Adrenal gland (tissue), 12 donors: ENCODE data around the gene G0S2. TPM values are rescaled to one million over a fixed set of nuclear protein-coding genes. Genes with fewer than 3 reads are reported as not detected.

Source experiments
- DNase-seq, 7 donors: peaks; one replicate each; pipeline ENCODE4 v3.0.0-alpha.2; 2019 to 2020
- H3K27ac ChIP-seq, 5 donors: fragments of 200-600 bp; sonication (generic) in 4 of 5; 1 replicate in 3 of 5; 2 replicates in 2 of 5; pipeline versions ENCODE4 v1.5.1 to v1.8.0; 2016 to 2020; ENCODE audit warnings: mild to moderate bottlenecking in 1 of 5
- H3K27me3 ChIP-seq: fragments of 200-600 bp; 2 replicates; pipeline ENCODE4 v1.8.0; 2021
- H3K36me3 ChIP-seq, 2 donors: fragments of 200-600 bp; replicated peaks in 1 of 2; 1 replicate in 1 of 2; 2 replicates in 1 of 2; pipeline versions ENCODE4 v1.5.1 to v1.8.0; 2018 to 2022
- H3K4me1 ChIP-seq, 2 donors: fragments of 200-600 bp; replicated peaks in 1 of 2; 1 replicate in 1 of 2; 2 replicates in 1 of 2; pipeline versions ENCODE4 v1.5.1 to v1.8.0; 2018 to 2021
- H3K4me3 ChIP-seq, 4 donors: fragments of 200-600 bp; sonication (generic) in 3 of 4; one replicate each; pipeline ENCODE4 v1.5.1; 2016 to 2018
- H3K9me3 ChIP-seq, 3 donors: fragments of 200-600 bp; sonication (generic) in 1 of 3; replicated peaks in 1 of 3; 1 replicate in 2 of 3; 2 replicates in 1 of 3; pipeline versions ENCODE4 v1.5.1 to v1.8.0; 2016 to 2021
- POLR2A ChIP-seq, 2 donors: fragments of 450-650 bp; IDR thresholded peaks; one replicate each; pipeline ENCODE4 v1.6.1; 2017; ENCODE audit warnings: antibody characterized with exemption in 2 of 2, mild to moderate bottlenecking in 2 of 2, moderate library complexity in 1 of 2
- WGBS, 4 donors: extraction: QIAGEN DNeasy Blood & Tissue Kit in 2 of 4; methylation state at CpG; one replicate each; pipeline versions ENCODE4 v1.1.5 to v1.1.7; 2013 to 2017; 5-methylcytosine and 5-hydroxymethylcytosine counted together
- intact Hi-C, 2 donors: fragments of 100-400 bp; cut with DNase I; formaldehyde crosslinking; loops; one replicate each; pipeline versions ENCODE4 v1.14.1 to v1.15.0; 2022 to 2023
- polyA plus RNA-seq, 3 donors: library from polyadenylated mRNA; stranded (reverse); fragments of 200-250 nt in 2 of 3; fragments of 350-450 nt in 1 of 3; fragmentation: Illumina TruSeq in 1 of 3; extraction: RNeasy Lipid Tissue Mini Kit (QIAGEN cat#74804) in 1 of 3; gene quantifications; one replicate each; pipeline ENCODE4 v1.2.3, GENCODE V29; 2013 to 2014
- total RNA-seq, 9 donors: library from RNA; depleted of rRNA in 4 of 9; stranded (reverse); fragments of >200 nt in 4 of 9; fragments of 120-200 nt in 1 of 9; fragmentation: NEBNext Ultra II Directional in 1 of 9; extraction: Animal tissue kit (Norgen Biotek cat#: 25700) in 1 of 9; gene quantifications; one replicate each; pipeline versions ENCODE4 v1.1.0 to v1.2.4, GENCODE V29; 2013 to 2023
- TF ChIP-seq, protein P1 (sequence below), 6 experiments: fragments of 450-650 bp in 4 of 6; fragments of 200-600 bp in 2 of 6; sonication (generic) in 1 of 6; IDR thresholded peaks; 1 replicate in 5 of 6; 2 replicates in 1 of 6; pipeline versions ENCODE4 v1.5.1 to v1.8.0; 2016 to 2021; ENCODE audit warnings: antibody characterized with exemption in 6 of 6, mild to moderate bottlenecking in 2 of 6, moderate library complexity in 1 of 6
- donor health status: healthy with polysubstance abuse.
- donor health status: Bipolar disorder and iron deficiency.
- donor health status: DM: yes; HTN: yes; CAD: no.
- donor health status: DM: no; HTN: no; CAD: no.
- donor health status: DM: no; HTN: no; CAD: no.
- donor health status: DM: yes; HTN: yes; CAD: no.

G0S2 gene
- total and polyA plus RNA-seq, 12 donors, result 48.5 to 901 (median 237) TPM

- TF ChIP-seq, protein P1, sequence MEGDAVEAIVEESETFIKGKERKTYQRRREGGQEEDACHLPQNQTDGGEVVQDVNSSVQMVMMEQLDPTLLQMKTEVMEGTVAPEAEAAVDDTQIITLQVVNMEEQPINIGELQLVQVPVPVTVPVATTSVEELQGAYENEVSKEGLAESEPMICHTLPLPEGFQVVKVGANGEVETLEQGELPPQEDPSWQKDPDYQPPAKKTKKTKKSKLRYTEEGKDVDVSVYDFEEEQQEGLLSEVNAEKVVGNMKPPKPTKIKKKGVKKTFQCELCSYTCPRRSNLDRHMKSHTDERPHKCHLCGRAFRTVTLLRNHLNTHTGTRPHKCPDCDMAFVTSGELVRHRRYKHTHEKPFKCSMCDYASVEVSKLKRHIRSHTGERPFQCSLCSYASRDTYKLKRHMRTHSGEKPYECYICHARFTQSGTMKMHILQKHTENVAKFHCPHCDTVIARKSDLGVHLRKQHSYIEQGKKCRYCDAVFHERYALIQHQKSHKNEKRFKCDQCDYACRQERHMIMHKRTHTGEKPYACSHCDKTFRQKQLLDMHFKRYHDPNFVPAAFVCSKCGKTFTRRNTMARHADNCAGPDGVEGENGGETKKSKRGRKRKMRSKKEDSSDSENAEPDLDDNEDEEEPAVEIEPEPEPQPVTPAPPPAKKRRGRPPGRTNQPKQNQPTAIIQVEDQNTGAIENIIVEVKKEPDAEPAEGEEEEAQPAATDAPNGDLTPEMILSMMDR (IDR thresholded peaks at IDR 0.05), result no peak
- no peak for TF ChIP-seq POLR2A (IDR thresholded peaks at IDR 0.05)
- 71 to 75% (median 73%) methylated on average over 1 of the region's 1 CpG for WGBS, 4 donors
- Histone ChIP-seq H3K9me3 (no peaks in the 10 kb centered on the region), H3K36me3 (no peaks in the 10 kb centered on the region), H3K27ac (no peak overlapping the region), H3K4me1 (no peaks in the 10 kb centered on the region), H3K4me3 (no peak overlapping the region), H3K27me3 (no peaks in the 10 kb centered on the region)
- DNase-seq, result no peak
- intact Hi-C loops, result no loop called here
Observed at GRCh38 chr1:209702832-209703231, 27.6 kb downstream of the G0S2 start.

GRCh38 chr1:209703834-209704504 lies 28.8 kb downstream of the G0S2 start:
- H3K9me3 ChIP-seq, result no peaks in the 10 kb centered on the region
- H3K4me3 ChIP-seq, result no peak overlapping the region
- H3K36me3 ChIP-seq, result no peaks in the 10 kb centered on the region
- no peak overlapping the region for H3K27ac ChIP-seq
- no peaks in the 10 kb centered on the region for H3K27me3 ChIP-seq
- H3K4me1 ChIP-seq, result no peaks in the 10 kb centered on the region
- TF ChIP-seq, protein P1 (IDR thresholded peaks at IDR 0.05), result no peak
- TF ChIP-seq POLR2A (IDR thresholded peaks at IDR 0.05), result no peak
- intact Hi-C loops, result no loop called here
- no peak for DNase-seq
- 56 to 70% (median 66%) methylated on average over 6 of the region's 6 CpGs for WGBS, 4 donors

GRCh38 chr1:209704584-209704983 lies 29.4 kb downstream of the G0S2 start, which contains the start of gene HSD11B1:
Gene HSD11B1, plus strand, starts transcription at chr1:209704846. Its CDS starts 97 bp downstream, at chr1:209704943.
- intact Hi-C loops, result no loop called here
- no peaks in the 10 kb centered on the region for H3K4me1 ChIP-seq
- 62 to 74% (median 68%) methylated on average over 4 to 6 of the region's 6 CpGs for WGBS, 4 donors
- no peak within 1 kb of the TSS for H3K4me3 ChIP-seq
- no peak for TF ChIP-seq POLR2A (IDR thresholded peaks at IDR 0.05)
- TF ChIP-seq, protein P1 (IDR thresholded peaks at IDR 0.05), result no peak
- H3K36me3 ChIP-seq, result no peaks in the 10 kb centered on the region
- H3K27me3 ChIP-seq, result no peaks in the 10 kb centered on the region
- H3K27ac ChIP-seq, result peak within 1 kb of the TSS in 1 of 5 donors; percentile 37
- DNase-seq, result peak in 6 of 7 donors; percentile 41 to 73 (median 60)
- no peaks in the 10 kb centered on the region for H3K9me3 ChIP-seq

DNA sequence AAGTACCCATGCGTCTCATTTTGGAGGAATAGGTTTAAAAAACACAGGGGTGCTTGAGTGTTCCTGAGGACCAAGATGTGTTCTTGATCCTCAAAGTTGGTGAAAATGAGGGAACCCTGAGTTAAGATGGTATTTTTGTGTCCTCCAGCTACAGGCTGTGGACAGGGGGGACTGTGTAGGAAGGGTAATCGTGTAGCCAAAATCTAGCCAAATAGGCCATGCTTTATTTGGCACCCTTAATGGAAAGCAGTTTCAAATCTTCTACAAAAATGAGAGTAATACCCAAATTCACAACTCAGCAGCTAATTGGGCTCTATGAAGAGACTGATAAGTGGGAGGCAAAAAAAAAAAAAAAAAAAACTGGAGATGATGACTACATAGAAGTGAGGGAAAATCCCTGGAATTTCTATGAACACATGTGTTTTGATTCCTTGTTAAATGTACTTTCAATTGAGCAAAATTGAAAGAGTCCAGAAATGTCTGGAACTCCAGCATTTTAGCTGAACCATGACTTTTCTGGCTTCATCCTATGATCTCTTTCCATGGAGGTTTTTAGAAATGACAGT lies 29.9 kb downstream of the G0S2 start:
- TF ChIP-seq, protein P1 (IDR thresholded peaks at IDR 0.05), result no peak
- TF ChIP-seq POLR2A (IDR thresholded peaks at IDR 0.05), result no peak
- H3K9me3 ChIP-seq, result no peaks in the 10 kb centered on the region
- no peaks in the 10 kb centered on the region for H3K36me3 ChIP-seq
- H3K27me3 ChIP-seq, result no peaks in the 10 kb centered on the region
- no peak overlapping the region for H3K4me3 ChIP-seq
- H3K27ac ChIP-seq, result peak overlapping the region in 1 of 5 donors; percentile 37
- 77 to 87% (median 85%) methylated on average over 2 of the region's 2 CpGs for WGBS, 4 donors
- H3K4me1 ChIP-seq, result no peaks in the 10 kb centered on the region
- intact Hi-C loops, result no loop called here
- DNase-seq, result no peak
